ENCODE results near the gene MST1. TPM values are rescaled to one million over a fixed set of nuclear protein-coding genes. Genes with fewer than 3 reads are reported as not detected.

The MST1 gene
- polyA plus RNA-seq, 4 donors, result 157 to 488 (median 335) TPM

DNA sequence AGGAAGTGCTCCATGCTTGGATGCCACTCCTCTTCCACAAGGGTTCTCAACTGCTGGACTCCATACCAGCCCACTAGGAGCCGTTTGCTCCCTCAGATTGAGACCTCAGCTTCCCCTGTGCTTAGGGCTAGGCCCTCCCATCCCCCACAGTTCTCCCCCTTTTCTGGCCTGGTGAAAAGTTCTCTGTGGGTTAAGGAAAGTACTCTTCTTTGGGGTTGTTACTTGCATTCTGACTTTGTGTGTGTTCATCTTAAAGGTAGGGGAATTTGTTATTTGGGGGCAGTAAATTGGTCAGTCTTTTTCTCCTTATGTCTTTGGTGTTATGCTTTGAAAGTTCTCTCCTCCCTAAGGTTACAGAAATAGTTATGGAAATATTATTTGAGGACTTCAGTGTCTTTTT is 39.1 kb downstream of the MST1 start:
- Histone ChIP-seq H3K4me1 (ENCODE audit: control insufficient read depth in 3 of 3, insufficient read depth in 2 of 3, low read depth in 1 of 3, low read length in 2 of 3) (no peaks in the 10 kb centered on the region), H3K9me3 (ENCODE audit: control insufficient read depth in 2 of 2, insufficient read depth in 1 of 2, low read depth in 1 of 2, low read length in 1 of 2) (no peaks in the 10 kb centered on the region), H3K27me3 (ENCODE audit: control insufficient read depth in 3 of 3, insufficient read depth in 3 of 3, low read length in 3 of 3) (no peaks in the 10 kb centered on the region), H3K4me3 (ENCODE audit: low read depth in 1 of 3, low read length in 3 of 3) (no peak overlapping the region), H3K27ac (ENCODE audit: low read depth in 1 of 3, low read length in 2 of 3) (no peak overlapping the region), H3K36me3 (ENCODE audit: control insufficient read depth in 3 of 3, insufficient read depth in 2 of 3, low read depth in 1 of 3, low read length in 3 of 3) (no peaks in the 10 kb centered on the region)
- whole genome bisulfite sequencing, 3 donors, result 53 to 69% (median 67%) methylated on average over 1 of the region's 1 CpG
- FAIRE-seq (no peak), DNase-seq (no peak)

DNA sequence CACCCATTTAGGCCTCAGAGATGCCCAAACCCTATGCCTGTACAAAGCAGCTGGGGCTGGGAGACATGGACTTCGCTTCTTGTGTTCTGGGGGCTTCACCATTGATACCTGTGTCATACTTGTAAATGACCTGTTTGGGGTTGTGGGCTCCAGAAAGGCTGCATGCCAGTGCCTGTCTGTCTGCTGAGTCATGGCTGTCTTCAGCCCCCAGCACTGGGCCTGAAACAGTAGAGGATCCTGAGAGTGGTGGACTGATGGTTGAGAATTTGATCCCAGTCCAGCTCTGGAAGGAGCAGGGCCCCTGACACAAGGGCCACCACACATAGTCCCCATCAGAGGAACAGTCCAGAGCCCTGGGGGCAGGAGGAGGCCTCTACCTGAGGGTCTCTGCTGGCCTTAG is 39.7 kb downstream of the MST1 start:
- Histone ChIP-seq H3K27me3 (ENCODE audit: control insufficient read depth in 3 of 3, insufficient read depth in 3 of 3, low read length in 3 of 3) (no peaks in the 10 kb centered on the region), H3K9me3 (ENCODE audit: control insufficient read depth in 2 of 2, insufficient read depth in 1 of 2, low read depth in 1 of 2, low read length in 1 of 2) (no peaks in the 10 kb centered on the region), H3K4me1 (ENCODE audit: control insufficient read depth in 3 of 3, insufficient read depth in 2 of 3, low read depth in 1 of 3, low read length in 2 of 3) (no peaks in the 10 kb centered on the region), H3K27ac (ENCODE audit: low read depth in 1 of 3, low read length in 2 of 3) (no peak overlapping the region), H3K4me3 (ENCODE audit: low read depth in 1 of 3, low read length in 3 of 3) (no peak overlapping the region), H3K36me3 (ENCODE audit: control insufficient read depth in 3 of 3, insufficient read depth in 2 of 3, low read depth in 1 of 3, low read length in 3 of 3) (no peaks in the 10 kb centered on the region)
- DNase-seq, result no peak
- no peak for FAIRE-seq
- 93 to 100% (median 95%) methylated on average over 1 of the region's 1 CpG for WGBS, 3 donors

DNA sequence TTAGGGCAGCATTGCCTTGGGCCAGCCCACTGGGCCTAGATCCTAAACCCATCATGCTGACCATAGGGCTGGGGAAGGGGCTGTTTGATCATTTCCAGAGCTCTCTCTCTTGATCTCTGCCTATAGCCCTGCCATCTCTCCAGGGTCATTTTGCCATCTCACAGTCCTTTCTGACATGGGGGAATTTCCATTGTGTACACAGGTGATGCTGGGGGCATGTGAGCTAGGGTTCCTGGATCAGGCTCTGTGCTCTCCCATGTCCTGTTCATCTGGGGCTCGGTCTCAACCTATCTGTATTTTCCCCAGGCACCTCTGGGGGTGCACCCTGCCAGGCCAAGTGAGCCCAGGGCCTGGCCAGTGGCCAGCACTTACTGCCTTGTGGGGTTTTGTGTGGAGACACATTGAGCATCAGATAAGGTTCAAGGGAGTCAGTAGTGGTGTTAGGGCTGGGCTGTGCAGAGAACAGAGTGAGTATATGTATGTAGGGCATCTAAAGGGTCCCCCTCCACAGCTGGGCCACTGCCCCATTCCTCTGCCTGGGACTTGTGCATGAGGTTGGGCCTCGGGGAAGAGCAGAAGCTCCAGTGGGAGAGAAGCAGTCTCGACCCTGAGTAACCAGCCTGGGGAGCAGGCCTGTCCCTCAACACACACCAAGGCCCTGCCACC is 40.8 kb downstream of the MST1 start:
- FAIRE-seq (no peak), DNase-seq (no peak)
- H3K4me3 ChIP-seq (ENCODE audit: low read depth in 1 of 3, low read length in 3 of 3), result no peak overlapping the region
- WGBS, 3 donors, result 61 to 78% (median 76%) methylated on average over 3 of the region's 3 CpGs
- no peaks in the 10 kb centered on the region for H3K4me1 ChIP-seq (ENCODE audit: control insufficient read depth in 3 of 3, insufficient read depth in 2 of 3, low read depth in 1 of 3, low read length in 2 of 3)
- H3K27ac ChIP-seq (ENCODE audit: low read depth in 1 of 3, low read length in 2 of 3), result no peak overlapping the region
- H3K27me3 ChIP-seq (ENCODE audit: control insufficient read depth in 3 of 3, insufficient read depth in 3 of 3, low read length in 3 of 3), result no peaks in the 10 kb centered on the region
- no peaks in the 10 kb centered on the region for H3K9me3 ChIP-seq (ENCODE audit: control insufficient read depth in 2 of 2, insufficient read depth in 1 of 2, low read depth in 1 of 2, low read length in 1 of 2)
- no peaks in the 10 kb centered on the region for H3K36me3 ChIP-seq (ENCODE audit: control insufficient read depth in 3 of 3, insufficient read depth in 2 of 3, low read depth in 1 of 3, low read length in 3 of 3)

DNA sequence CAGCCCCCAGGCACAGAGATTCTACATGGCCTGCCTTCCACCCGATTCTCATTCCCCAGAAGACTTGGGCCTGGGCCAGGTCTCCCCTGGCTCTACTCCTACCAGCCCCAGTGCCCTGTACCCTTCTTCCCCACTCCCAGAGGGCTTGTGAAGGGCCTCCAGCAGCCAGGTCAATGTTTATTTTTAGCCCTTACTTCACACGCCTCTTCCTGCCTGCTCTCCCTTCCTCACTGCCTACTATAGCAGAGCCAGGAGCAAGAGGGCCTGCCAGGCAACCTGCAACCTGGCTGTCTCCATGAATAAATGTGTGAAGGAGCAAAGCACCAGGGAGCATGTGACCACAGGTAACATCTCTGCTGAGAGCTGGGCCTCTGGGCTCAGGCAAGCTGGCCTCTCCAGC is 41.5 kb downstream of the MST1 start:
- H3K27ac ChIP-seq (ENCODE audit: low read depth in 1 of 3, low read length in 2 of 3), result no peak overlapping the region
- DNase-seq (no peak), FAIRE-seq (no peak)
- 55 to 88% (median 59%) methylated on average over 2 of the region's 2 CpGs for WGBS, 3 donors
- no peaks in the 10 kb centered on the region for H3K36me3 ChIP-seq (ENCODE audit: control insufficient read depth in 3 of 3, insufficient read depth in 2 of 3, low read depth in 1 of 3, low read length in 3 of 3)
- no peaks in the 10 kb centered on the region for H3K4me1 ChIP-seq (ENCODE audit: control insufficient read depth in 3 of 3, insufficient read depth in 2 of 3, low read depth in 1 of 3, low read length in 2 of 3)
- H3K9me3 ChIP-seq (ENCODE audit: control insufficient read depth in 2 of 2, insufficient read depth in 1 of 2, low read depth in 1 of 2, low read length in 1 of 2), result no peaks in the 10 kb centered on the region
- H3K27me3 ChIP-seq (ENCODE audit: control insufficient read depth in 3 of 3, insufficient read depth in 3 of 3, low read length in 3 of 3), result no peaks in the 10 kb centered on the region
- no peak overlapping the region for H3K4me3 ChIP-seq (ENCODE audit: low read depth in 1 of 3, low read length in 3 of 3)

DNA sequence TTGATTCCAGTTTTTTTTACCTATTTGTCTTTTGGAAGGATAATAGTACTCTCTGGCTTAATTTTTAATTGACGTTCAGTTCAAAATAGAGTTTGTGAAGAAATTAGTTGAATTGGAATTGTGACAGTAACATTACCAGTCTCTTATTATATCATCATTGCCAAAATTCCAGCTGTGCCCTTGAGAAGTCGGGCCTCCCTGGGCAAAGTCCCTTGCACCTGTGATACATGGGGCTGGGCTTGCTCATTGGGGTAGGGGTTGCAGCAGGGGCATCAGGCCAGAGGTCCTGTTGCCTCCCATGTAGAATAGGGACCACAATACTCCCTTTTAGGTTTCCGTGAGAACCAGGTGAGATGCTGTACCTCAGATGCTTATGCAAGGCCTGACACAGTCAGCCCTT is 43.0 kb downstream of the MST1 start:
- DNase-seq (no peak), FAIRE-seq (no peak)
- WGBS, 3 donors, result 55 to 78% (median 63%) methylated on average over 3 of the region's 3 CpGs
- Histone ChIP-seq H3K36me3 (ENCODE audit: control insufficient read depth in 3 of 3, insufficient read depth in 2 of 3, low read depth in 1 of 3, low read length in 3 of 3) (no peaks in the 10 kb centered on the region), H3K27me3 (ENCODE audit: control insufficient read depth in 3 of 3, insufficient read depth in 3 of 3, low read length in 3 of 3) (no peaks in the 10 kb centered on the region), H3K27ac (ENCODE audit: low read depth in 1 of 3, low read length in 2 of 3) (no peak overlapping the region), H3K9me3 (ENCODE audit: control insufficient read depth in 2 of 2, insufficient read depth in 1 of 2, low read depth in 1 of 2, low read length in 1 of 2) (no peaks in the 10 kb centered on the region), H3K4me3 (ENCODE audit: low read depth in 1 of 3, low read length in 3 of 3) (no peak overlapping the region), H3K4me1 (ENCODE audit: control insufficient read depth in 3 of 3, insufficient read depth in 2 of 3, low read depth in 1 of 3, low read length in 2 of 3) (no peaks in the 10 kb centered on the region)

DNA sequence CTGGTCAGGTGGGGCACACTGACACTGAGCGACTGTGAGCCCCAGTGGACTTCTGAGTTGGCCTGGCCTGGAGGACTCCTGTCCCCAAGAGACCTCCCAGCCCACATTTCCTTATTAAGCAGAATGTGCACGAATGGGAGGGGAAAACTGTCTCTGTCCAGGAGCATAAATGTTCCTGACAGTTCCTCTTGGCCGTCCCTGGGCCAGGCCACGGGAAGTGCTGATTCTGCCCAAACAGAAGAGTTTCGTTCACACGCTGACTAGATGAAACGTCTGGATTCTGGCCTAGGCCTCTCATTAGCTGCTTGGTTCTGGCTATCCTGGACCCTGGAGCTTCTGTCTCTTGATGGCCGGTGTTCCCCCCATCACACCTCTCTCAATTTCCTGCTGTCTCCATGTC is 44.6 kb downstream of the MST1 start:
- H3K4me3 ChIP-seq (ENCODE audit: low read depth in 1 of 3, low read length in 3 of 3), result no peak overlapping the region
- no peak overlapping the region for H3K27ac ChIP-seq (ENCODE audit: low read depth in 1 of 3, low read length in 2 of 3)
- H3K36me3 ChIP-seq (ENCODE audit: control insufficient read depth in 3 of 3, insufficient read depth in 2 of 3, low read depth in 1 of 3, low read length in 3 of 3), result no peaks in the 10 kb centered on the region
- WGBS, 3 donors, result 73 to 87% (median 79%) methylated on average over 8 of the region's 8 CpGs
- no peak for FAIRE-seq
- no peaks in the 10 kb centered on the region for H3K4me1 ChIP-seq (ENCODE audit: control insufficient read depth in 3 of 3, insufficient read depth in 2 of 3, low read depth in 1 of 3, low read length in 2 of 3)
- no peaks in the 10 kb centered on the region for H3K9me3 ChIP-seq (ENCODE audit: control insufficient read depth in 2 of 2, insufficient read depth in 1 of 2, low read depth in 1 of 2, low read length in 1 of 2)
- H3K27me3 ChIP-seq (ENCODE audit: control insufficient read depth in 3 of 3, insufficient read depth in 3 of 3, low read length in 3 of 3), result no peaks in the 10 kb centered on the region
- DNase-seq, result no peak

DNA sequence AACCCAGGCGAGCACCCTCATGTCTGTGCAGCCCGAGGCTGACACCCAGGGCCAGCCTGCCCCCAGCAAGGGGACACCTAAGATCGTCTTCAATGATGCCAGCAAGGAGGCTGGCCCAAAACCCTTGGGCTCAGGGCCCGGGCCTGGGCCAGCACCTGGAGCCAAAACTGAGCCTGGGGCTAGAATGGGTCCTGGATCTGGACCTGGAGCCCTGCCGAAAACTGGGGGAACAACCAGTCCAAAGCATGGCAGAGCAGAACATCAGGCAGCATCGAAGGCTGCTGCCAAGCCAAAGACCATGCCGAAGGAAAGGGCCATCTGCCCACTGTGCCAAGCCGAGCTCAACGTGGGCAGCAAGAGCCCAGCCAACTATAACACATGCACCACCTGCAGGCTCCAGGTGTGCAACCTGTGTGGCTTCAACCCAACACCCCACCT is 46.5 kb downstream of the MST1 start:
- Histone ChIP-seq H3K9me3 (ENCODE audit: control insufficient read depth in 2 of 2, insufficient read depth in 1 of 2, low read depth in 1 of 2, low read length in 1 of 2) (no peaks in the 10 kb centered on the region), H3K4me1 (ENCODE audit: control insufficient read depth in 3 of 3, insufficient read depth in 2 of 3, low read depth in 1 of 3, low read length in 2 of 3) (no peaks in the 10 kb centered on the region), H3K36me3 (ENCODE audit: control insufficient read depth in 3 of 3, insufficient read depth in 2 of 3, low read depth in 1 of 3, low read length in 3 of 3) (no peaks in the 10 kb centered on the region), H3K4me3 (ENCODE audit: low read depth in 1 of 3, low read length in 3 of 3) (no peak overlapping the region), H3K27me3 (ENCODE audit: control insufficient read depth in 3 of 3, insufficient read depth in 3 of 3, low read length in 3 of 3) (no peaks in the 10 kb centered on the region), H3K27ac (ENCODE audit: low read depth in 1 of 3, low read length in 2 of 3) (no peak overlapping the region)
- FAIRE-seq (no peak), DNase-seq (no peak)
- WGBS, 3 donors, result 87 to 88% (median 87%) methylated on average over 9 of the region's 9 CpGs

DNA sequence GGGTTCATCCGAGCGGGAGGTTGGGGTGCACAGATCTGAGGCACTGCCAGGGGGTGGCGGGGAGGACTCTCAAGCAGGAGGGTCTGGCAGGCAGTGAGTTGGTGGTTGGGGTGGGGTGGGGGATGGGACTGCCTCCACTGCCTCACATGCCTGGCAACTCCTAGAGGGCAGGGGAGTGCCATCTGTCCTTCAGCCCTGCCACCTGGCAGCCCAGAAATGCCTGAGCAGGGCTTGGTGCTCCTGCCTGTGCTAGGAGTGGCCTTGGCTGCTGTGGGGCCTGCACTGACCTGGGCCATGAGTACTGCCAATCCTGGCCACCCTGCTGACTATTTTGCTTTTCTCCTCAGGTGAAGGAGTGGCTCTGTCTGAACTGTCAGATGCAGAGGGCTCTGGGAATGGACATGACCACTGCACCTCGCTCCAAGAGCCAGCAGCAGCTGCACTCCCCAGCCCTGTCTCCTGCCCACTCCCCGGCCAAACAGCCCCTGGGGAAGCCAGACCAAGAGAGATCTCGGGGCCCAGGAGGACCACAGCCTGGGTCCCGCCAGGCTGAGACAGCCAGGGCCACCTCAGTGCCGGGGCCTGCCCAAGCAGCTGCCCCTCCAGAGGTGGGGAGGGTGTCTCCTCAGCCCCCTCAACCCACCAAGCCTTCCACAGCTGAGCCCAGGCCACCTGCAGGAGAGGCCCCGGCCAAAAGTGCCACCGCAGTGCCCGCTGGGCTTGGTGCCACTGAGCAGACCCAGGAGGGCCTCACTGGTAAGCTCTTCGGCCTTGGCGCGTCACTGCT is 47.2 kb downstream of the MST1 start:
- WGBS, 3 donors, result 93% methylated on average over 14 of the region's 14 CpGs
- Histone ChIP-seq H3K4me1 (ENCODE audit: control insufficient read depth in 3 of 3, insufficient read depth in 2 of 3, low read depth in 1 of 3, low read length in 2 of 3) (no peaks in the 10 kb centered on the region), H3K36me3 (ENCODE audit: control insufficient read depth in 3 of 3, insufficient read depth in 2 of 3, low read depth in 1 of 3, low read length in 3 of 3) (no peaks in the 10 kb centered on the region), H3K9me3 (ENCODE audit: control insufficient read depth in 2 of 2, insufficient read depth in 1 of 2, low read depth in 1 of 2, low read length in 1 of 2) (no peaks in the 10 kb centered on the region), H3K27ac (ENCODE audit: low read depth in 1 of 3, low read length in 2 of 3) (no peak overlapping the region), H3K27me3 (ENCODE audit: control insufficient read depth in 3 of 3, insufficient read depth in 3 of 3, low read length in 3 of 3) (no peaks in the 10 kb centered on the region), H3K4me3 (ENCODE audit: low read depth in 1 of 3, low read length in 3 of 3) (no peak overlapping the region)
- DNase-seq (no peak), FAIRE-seq (no peak)

All from small intestine (tissue), 7 donors.